Activated T-helper 1 cell treated with Interleukin-2 at 50 U/mL for 16 hours (primary cell): Measurements from ENCODE around the gene FOXK2.

Experiments used
- DNase-seq: peaks from one replicate; pipeline ENCODE4 v3.0.0-alpha.2; 2020; ENCODE audit warnings: low read depth

Gene FOXK2

GRCh38 chr17:82590881-82591539 lies 71.5 kb downstream of the FOXK2 start:
- no peak for DNase-seq

- no peak for DNase-seq
Measured at GRCh38 chr17:82592289-82592766, 72.8 kb downstream of the FOXK2 start.

- peak; percentile 39 for DNase-seq
Measured at GRCh38 chr17:82592767-82593589, 73.4 kb downstream of the FOXK2 start.

GRCh38 chr17:82593590-82594087 lies 74.1 kb downstream of the FOXK2 start:
- no peak for DNase-seq

- no peak for DNase-seq
Measured at GRCh38 chr17:82594571-82594970, 75.0 kb downstream of the FOXK2 start.

GRCh38 chr17:82595893-82596292 lies 76.4 kb downstream of the FOXK2 start:
- no peak for DNase-seq

GRCh38 chr17:82596296-82596695 lies 76.8 kb downstream of the FOXK2 start:
- no peak for DNase-seq

GRCh38 chr17:82596837-82597672 lies 77.5 kb downstream of the FOXK2 start:
- no peak for DNase-seq

- DNase-seq: no peak
Measured at GRCh38 chr17:82598256-82599119, 79.0 kb downstream of the FOXK2 start.

- DNase-seq: no peak
Measured at GRCh38 chr17:82599674-82600661, 80.4 kb downstream of the FOXK2 start.

GRCh38 chr17:82600731-82601446 lies 81.4 kb downstream of the FOXK2 start:
- no peak for DNase-seq

- no peak for DNase-seq
Measured at GRCh38 chr17:82601447-82602000, 82.0 kb downstream of the FOXK2 start.

GRCh38 chr17:82602487-82602886 lies 83.0 kb downstream of the FOXK2 start:
- DNase-seq: no peak

GRCh38 chr17:82602986-82603710 lies 83.6 kb downstream of the FOXK2 start:
- DNase-seq: no peak

GRCh38 chr17:82603981-82604448 lies 84.5 kb downstream of the FOXK2 start:
- no peak for DNase-seq

GRCh38 chr17:82604532-82604931 lies 85.0 kb downstream of the FOXK2 start:
- DNase-seq: no peak

GRCh38 chr17:82605939-82606600 lies 86.5 kb downstream of the FOXK2 start:
- DNase-seq: no peak

- DNase-seq: no peak
Measured at GRCh38 chr17:82608816-82609215, 89.3 kb downstream of the FOXK2 start.
